Ramos (cell line): ENCODE measurements around the gene ANGEL2.
"Not testable (repeated sequence)": the region's sequence is repeated elsewhere in the genome, so short reads cannot be mapped to it uniquely, and the experiment has no call there.

Source experiments
- in situ Hi-C: fragments of 300-500 bp; cut with MboI; formaldehyde crosslinking; loops from one replicate; pipeline ENCODE4 v1.14.3; 2022; ENCODE audit warnings: low sequenced_read_pairs; ENCODE audit not compliant: unreplicated experiment

ANGEL2 gene

GRCh38 chr1:212977781-212978645 lies 37.7 kb downstream of the ANGEL2 start:
- in situ Hi-C loops = loop anchor here (10.0 kb wide), 1 partner anchor 313 kb away; no protein-coding TSS in a partner anchor

- in situ Hi-C loops = loop anchor here (10.0 kb wide), 1 partner anchor 312 kb away; no protein-coding TSS in a partner anchor
Observed at GRCh38 chr1:212976586-212976985, 39.1 kb downstream of the ANGEL2 start.

- in situ Hi-C loops = loop anchor here (10.0 kb wide), 1 partner anchor 311 kb away; no protein-coding TSS in a partner anchor
Observed at GRCh38 chr1:212975111-212975918, 40.4 kb downstream of the ANGEL2 start.

GRCh38 chr1:212974711-212975110 lies 41.0 kb downstream of the ANGEL2 start:
- in situ Hi-C loops = loop anchor here (10.0 kb wide), 1 partner anchor 310 kb away; no protein-coding TSS in a partner anchor

GRCh38 chr1:212973899-212974298 lies 41.8 kb downstream of the ANGEL2 start:
- in situ Hi-C loops = loop anchor here (10.0 kb wide), 1 partner anchor 309 kb away; no protein-coding TSS in a partner anchor

- in situ Hi-C loops = loop anchor here (10.0 kb wide), 1 partner anchor 309 kb away; no protein-coding TSS in a partner anchor
Observed at GRCh38 chr1:212973426-212973825, 42.2 kb downstream of the ANGEL2 start.

- in situ Hi-C loops = loop anchor here (10.0 kb wide), 1 partner anchor 307 kb away; no protein-coding TSS in a partner anchor
Observed at GRCh38 chr1:212971312-212971711, 44.4 kb downstream of the ANGEL2 start.

GRCh38 chr1:212970085-212970484 lies 45.6 kb downstream of the ANGEL2 start:
- in situ Hi-C loops = loop anchor here (10.0 kb wide), 1 partner anchor 305 kb away; no protein-coding TSS in a partner anchor

- in situ Hi-C loops = no loop called here
Observed at GRCh38 chr1:212968368-212968863, 47.3 kb downstream of the ANGEL2 start.

- in situ Hi-C loops = no loop called here
Observed at GRCh38 chr1:212967801-212968200, 47.9 kb downstream of the ANGEL2 start.

GRCh38 chr1:212966616-212967015 lies 49.1 kb downstream of the ANGEL2 start:
- in situ Hi-C loops = no loop called here

- in situ Hi-C loops = not testable (repeated sequence)
Observed at GRCh38 chr1:212964993-212965392, 50.7 kb downstream of the ANGEL2 start.

GRCh38 chr1:212964102-212964501 lies 51.6 kb downstream of the ANGEL2 start:
- in situ Hi-C loops = no loop called here

- in situ Hi-C loops = no loop called here
Observed at GRCh38 chr1:212962509-212962908, 53.2 kb downstream of the ANGEL2 start.

GRCh38 chr1:212960932-212961331 lies 54.7 kb downstream of the ANGEL2 start:
- in situ Hi-C loops = no loop called here

- in situ Hi-C loops = no loop called here
Observed at GRCh38 chr1:212959266-212960220, 56.1 kb downstream of the ANGEL2 start.

GRCh38 chr1:212958175-212958574 lies 57.5 kb downstream of the ANGEL2 start:
- in situ Hi-C loops = no loop called here

- in situ Hi-C loops = no loop called here
Observed at GRCh38 chr1:212957546-212957945, 58.1 kb downstream of the ANGEL2 start.

- in situ Hi-C loops = no loop called here
Observed at GRCh38 chr1:212955961-212956620, 59.6 kb downstream of the ANGEL2 start.
